CD4-positive, alpha-beta T cell (primary cell): ENCODE measurements around the gene TRAPPC2L. TPM values are rescaled to one million over a fixed set of nuclear protein-coding genes. Genes with fewer than 3 reads are reported as not detected.

ENCODE experiments used
- ATAC-seq: fragments of 200-7000 bp; cut with Tn5 transposase; one replicate; pipeline ENCODE4 v1.10.0; 2022; ENCODE audit warnings: mild to moderate bottlenecking; ENCODE audit not compliant: poor library complexity
- CTCF ChIA-PET: fragments of 350-600 bp; sonication (Branson Sonifier 250); formaldehyde crosslinking; loops from one replicate; lab custom pipeline; 2021; ENCODE audit warnings: antibody characterized with exemption, inconsistent platforms; lab: Charles Lee
- POLR2A ChIA-PET: fragments of 350-600 bp; sonication (Branson Sonifier 250); formaldehyde crosslinking; loops from one replicate; lab custom pipeline; 2021; ENCODE audit warnings: antibody characterized with exemption, inconsistent platforms; lab: Charles Lee
- DNase-seq, 14 experiments: peaks; one replicate each; pipeline ENCODE4 v3.0.0-alpha.2; 2013 to 2020; ENCODE audit warnings: mixed read lengths in 2 of 14
- H3K27ac ChIP-seq, 2 donors: one replicate each; pipeline versions ENCODE4 v1.5.1 to v1.7.0; 2013; ENCODE audit warnings: low read length in 2 of 2, low read depth in 1 of 2, mild to moderate bottlenecking in 1 of 2
- H3K27me3 ChIP-seq, 2 experiments: 1 replicate in 1 of 2; 2 replicates in 1 of 2; pipeline versions ENCODE4 v1.6.1 to v1.7.0; 2013; ENCODE audit warnings: low read length in 2 of 2, control low read depth in 1 of 2, mild to moderate bottlenecking in 1 of 2, moderate library complexity in 1 of 2; ENCODE audit not compliant: insufficient read depth in 2 of 2, control insufficient read depth in 1 of 2
- H3K36me3 ChIP-seq: one replicate; pipeline ENCODE4 v1.6.1; 2013; ENCODE audit warnings: low read length, control low read depth; ENCODE audit not compliant: insufficient read depth
- H3K4me1 ChIP-seq: one replicate; pipeline ENCODE4 v1.6.1; 2013; ENCODE audit warnings: low read length, control low read depth; ENCODE audit not compliant: insufficient read depth
- H3K4me3 ChIP-seq: one replicate; pipeline ENCODE4 v1.5.1; 2013; ENCODE audit warnings: mild to moderate bottlenecking, low read length, moderate library complexity
- H3K9me3 ChIP-seq, 2 experiments: 1 replicate in 1 of 2; 2 replicates in 1 of 2; pipeline versions ENCODE4 v1.6.1 to v1.7.0; 2013; ENCODE audit warnings: low read length in 2 of 2, mild to moderate bottlenecking in 2 of 2, control low read depth in 1 of 2, moderate library complexity in 1 of 2; ENCODE audit not compliant: control insufficient read depth in 1 of 2, insufficient read depth in 1 of 2
- H3K27ac Mint-ChIP-seq: one replicate; pipeline ENCODE4 v1.8.0; 2020; ENCODE audit warnings: mixed read lengths
- H3K27me3 Mint-ChIP-seq: one replicate; pipeline ENCODE4 v1.8.0; 2021; ENCODE audit warnings: mixed read lengths
- H3K36me3 Mint-ChIP-seq: one replicate; pipeline ENCODE4 v1.8.0; 2021; ENCODE audit warnings: low read depth, mixed read lengths
- H3K4me1 Mint-ChIP-seq: one replicate; pipeline ENCODE4 v1.8.0; 2021; ENCODE audit warnings: low read depth, mixed read lengths
- H3K4me3 Mint-ChIP-seq: one replicate; pipeline ENCODE4 v1.8.0; 2020; ENCODE audit warnings: mild to moderate bottlenecking, mixed read lengths
- H3K9me3 Mint-ChIP-seq: one replicate; pipeline ENCODE4 v1.8.0; 2020; ENCODE audit warnings: mixed read lengths
- CTCF ChIP-seq: fragments of 200-600 bp; IDR thresholded peaks from one replicate; pipeline ENCODE4 v1.8.0; 2022; ENCODE audit warnings: antibody characterized with exemption, mild to moderate bottlenecking
- intact Hi-C, 2 experiments: fragments of 100-400 bp; cut with DNase I in 1 of 2; cut with micrococcal nuclease in 1 of 2; formaldehyde crosslinking; loops; one replicate each; pipeline versions ENCODE4 v1.15.1 to v1.9.0; 2023 to 2025; cut with DNase I, micrococcal nuclease
- total RNA-seq, 174 experiments: library from RNA in 2 of 174; stranded (reverse) in 2 of 174; gene quantifications; one replicate each; pipeline ENCODE4 v1.2.3 and lab custom pipeline; 2021 to 2026

Gene TRAPPC2L
- total RNA-seq, 2 experiments from 2014 or later = 48.0 to 48.2 TPM

DNA sequence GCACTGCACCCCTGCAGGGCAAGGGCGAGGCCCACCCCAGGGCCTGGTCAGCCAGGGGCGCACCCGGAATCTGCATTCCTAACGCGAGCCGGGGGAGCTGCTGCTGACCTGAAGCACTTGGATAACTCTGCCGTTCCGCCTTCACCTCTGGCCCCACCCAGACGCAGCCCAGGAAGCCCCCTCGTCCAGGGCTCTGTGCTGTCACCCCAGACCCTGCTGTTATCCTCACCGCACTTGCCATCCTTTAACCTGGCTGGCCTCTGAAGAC, 22.8 kb downstream of the TRAPPC2L start:
- CTCF ChIA-PET = no interaction called here
- H3K4me3 ChIP-seq = no peak overlapping the region
- no peaks in the 10 kb centered on the region for H3K27me3 ChIP-seq
- POLR2A ChIA-PET = no interaction called here
- ATAC-seq = no peak
- Mint-ChIP-seq H3K9me3 (no peaks in the 10 kb centered on the region), H3K27me3 (no peaks in the 10 kb centered on the region), H3K27ac (no peak overlapping the region), H3K36me3 (no peaks in the 10 kb centered on the region), H3K4me1 (no peaks in the 10 kb centered on the region), H3K4me3 (no peak overlapping the region)
- H3K9me3 ChIP-seq = peaks cover 0 to 6% of the 10 kb centered on the region in 2 experiments
- no peaks in the 10 kb centered on the region for H3K36me3 ChIP-seq
- H3K27ac ChIP-seq = no peak overlapping the region
- H3K4me1 ChIP-seq = peaks cover 9% of the 10 kb centered on the region
- TF ChIP-seq CTCF = no peak
- no peak for DNase-seq
- intact Hi-C loops = loop anchor here in 1 of 2 experiments (5.0 kb wide), 1 partner anchor 38 kb away; no protein-coding TSS in a partner anchor

DNA sequence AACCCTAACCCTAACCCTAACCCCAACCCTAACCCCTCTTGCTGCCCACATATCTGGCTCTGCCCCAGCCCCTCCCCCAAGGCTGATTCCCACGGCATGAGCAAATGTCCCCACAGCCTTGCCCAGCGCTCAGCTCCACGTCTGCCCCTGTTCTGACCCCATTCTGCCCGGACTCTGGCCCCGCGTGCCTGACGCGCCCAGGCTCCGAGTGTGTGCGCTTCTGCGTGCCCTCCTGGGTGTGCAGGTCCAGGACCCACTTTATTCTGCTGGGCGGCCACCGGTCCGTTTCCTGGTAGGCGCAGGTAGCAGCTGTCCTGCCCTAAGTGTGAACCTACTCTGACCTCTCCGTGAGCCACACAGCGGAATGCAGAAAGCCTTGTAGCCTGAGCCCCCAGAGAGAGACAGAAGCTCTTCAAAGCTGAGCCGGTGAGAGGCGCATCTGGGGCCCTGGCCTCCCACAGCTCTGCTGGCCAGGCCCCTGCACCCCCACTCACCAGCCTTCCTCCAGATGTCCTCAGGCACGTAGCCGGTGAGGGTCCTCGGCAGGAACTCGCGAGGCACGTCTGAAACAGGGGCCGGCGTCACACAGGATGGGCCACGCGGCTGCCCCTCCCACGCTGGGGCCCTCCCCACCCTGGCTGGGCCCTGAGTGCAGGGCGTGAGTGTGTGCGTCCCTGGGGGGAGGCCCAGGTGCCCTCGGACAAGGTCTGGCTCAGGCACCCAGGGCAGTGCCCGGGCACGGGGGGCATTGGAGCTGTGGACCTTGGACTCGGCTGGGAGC, 23.5 kb downstream of the TRAPPC2L start:
- Histone ChIP-seq H3K27me3 (no peaks in the 10 kb centered on the region), H3K4me3 (no peak overlapping the region), H3K4me1 (peaks cover 9% of the 10 kb centered on the region), H3K27ac (no peak overlapping the region), H3K9me3 (peaks cover 0 to 6% of the 10 kb centered on the region in 2 experiments), H3K36me3 (no peaks in the 10 kb centered on the region)
- ATAC-seq (no peak), DNase-seq (no peak)
- no peak overlapping the region for H3K4me3 Mint-ChIP-seq
- H3K9me3 Mint-ChIP-seq = no peaks in the 10 kb centered on the region
- H3K27me3 Mint-ChIP-seq = no peaks in the 10 kb centered on the region
- ChIA-PET POLR2A (no interaction called here), CTCF (no interaction called here)
- intact Hi-C loops = no loop called here
- TF ChIP-seq CTCF = no peak
- H3K4me1 Mint-ChIP-seq = no peaks in the 10 kb centered on the region
- H3K36me3 Mint-ChIP-seq = no peaks in the 10 kb centered on the region
- no peak overlapping the region for H3K27ac Mint-ChIP-seq

DNA sequence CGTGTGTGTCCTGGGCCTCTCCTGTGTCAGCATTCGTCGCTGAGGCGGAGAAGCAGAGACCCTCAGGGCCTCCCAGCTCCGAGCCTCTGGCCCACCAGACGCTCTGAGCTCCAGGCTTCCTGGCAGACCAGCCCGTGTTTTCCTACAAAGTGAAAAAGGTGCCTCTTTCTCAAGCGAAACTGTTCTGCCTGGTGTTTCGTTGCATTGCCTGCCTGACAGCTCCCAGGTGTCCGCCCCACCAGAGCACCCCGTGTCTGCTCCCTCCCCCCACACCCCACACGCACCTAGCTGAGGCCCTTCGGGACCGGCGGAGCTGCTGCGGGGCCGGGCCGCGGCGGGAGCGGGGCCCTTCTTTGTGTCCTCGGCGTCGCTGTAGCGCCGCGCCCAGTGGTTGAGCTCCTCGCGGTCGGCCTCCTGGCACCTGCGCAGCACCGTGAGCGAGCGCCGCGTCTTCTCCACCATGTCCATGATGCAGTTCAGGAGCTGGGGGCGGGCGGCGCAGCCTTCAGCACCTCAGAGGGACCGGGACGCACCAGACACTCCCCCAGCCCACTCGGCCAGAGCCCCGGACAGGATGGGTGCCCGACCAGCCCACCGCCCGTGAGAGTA, 24.2 kb downstream of the TRAPPC2L start:
- no peak overlapping the region for H3K4me3 ChIP-seq
- CTCF ChIA-PET = no interaction called here
- no peak overlapping the region for H3K27ac ChIP-seq
- no peak overlapping the region for H3K4me3 Mint-ChIP-seq
- no peaks in the 10 kb centered on the region for H3K27me3 Mint-ChIP-seq
- H3K9me3 ChIP-seq = peaks cover 0 to 9% of the 10 kb centered on the region in 2 experiments
- H3K9me3 Mint-ChIP-seq = no peaks in the 10 kb centered on the region
- DNase-seq (no peak), ATAC-seq (no peak)
- H3K27ac Mint-ChIP-seq = no peak overlapping the region
- H3K27me3 ChIP-seq = no peaks in the 10 kb centered on the region
- no peaks in the 10 kb centered on the region for H3K36me3 ChIP-seq
- intact Hi-C loops = no loop called here
- no peak for TF ChIP-seq CTCF
- POLR2A ChIA-PET = no interaction called here
- H3K4me1 ChIP-seq = peaks cover 9% of the 10 kb centered on the region
- H3K36me3 Mint-ChIP-seq = no peaks in the 10 kb centered on the region
- H3K4me1 Mint-ChIP-seq = no peaks in the 10 kb centered on the region
